Measurements from ENCODE around the gene ATP11B. TPM values are rescaled to one million over a fixed set of nuclear protein-coding genes. Genes with fewer than 3 reads are reported as not detected.

Gene ATP11B
- total RNA-seq, 1 donor, result 79.9 TPM

DNA sequence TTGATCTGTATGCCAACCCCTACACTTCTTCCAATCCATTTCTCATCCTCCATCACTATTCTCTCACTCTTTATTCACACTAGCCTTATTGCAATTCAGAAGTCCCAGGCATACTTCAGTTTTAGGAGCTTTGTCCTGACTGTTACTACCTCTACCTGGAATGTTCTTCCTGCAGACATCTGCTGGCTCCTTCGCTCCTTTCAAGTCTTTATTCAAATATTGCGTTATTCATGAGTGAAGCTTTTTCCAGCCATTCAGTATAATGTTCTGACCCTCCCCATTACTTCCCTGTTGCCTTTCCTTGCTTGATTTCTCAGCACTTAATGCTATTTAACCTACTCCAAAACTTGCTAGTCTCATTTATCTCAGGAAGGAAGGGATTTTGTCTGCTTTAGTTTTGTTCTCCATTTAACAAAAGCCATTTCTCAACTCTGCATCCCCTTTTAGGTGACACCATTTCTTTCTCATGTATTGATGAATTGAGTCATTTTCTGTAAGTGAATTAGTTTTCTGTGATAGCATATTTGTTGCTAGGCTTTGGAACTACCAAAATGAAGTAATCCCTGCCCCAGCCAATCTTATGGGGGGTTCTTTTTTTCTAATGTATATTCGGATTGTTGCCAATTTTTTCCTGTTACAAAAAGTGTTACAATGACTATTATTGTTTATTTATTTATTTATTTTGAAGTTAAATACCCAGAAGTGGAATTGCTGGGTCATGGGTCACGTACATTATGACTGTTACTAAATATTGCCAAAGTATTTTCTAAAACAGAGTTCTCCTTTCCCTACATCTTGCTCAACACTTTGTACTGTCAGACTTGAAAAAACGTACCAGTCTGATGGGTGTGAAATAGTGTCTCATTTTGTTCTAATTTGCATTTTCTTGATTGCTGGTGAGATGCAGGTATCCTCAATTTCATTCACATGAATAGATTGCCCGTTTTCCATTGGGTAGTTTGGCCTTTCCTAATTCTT is 9.4 kb downstream of the ATP11B start:
- TF ChIP-seq, protein P1, sequence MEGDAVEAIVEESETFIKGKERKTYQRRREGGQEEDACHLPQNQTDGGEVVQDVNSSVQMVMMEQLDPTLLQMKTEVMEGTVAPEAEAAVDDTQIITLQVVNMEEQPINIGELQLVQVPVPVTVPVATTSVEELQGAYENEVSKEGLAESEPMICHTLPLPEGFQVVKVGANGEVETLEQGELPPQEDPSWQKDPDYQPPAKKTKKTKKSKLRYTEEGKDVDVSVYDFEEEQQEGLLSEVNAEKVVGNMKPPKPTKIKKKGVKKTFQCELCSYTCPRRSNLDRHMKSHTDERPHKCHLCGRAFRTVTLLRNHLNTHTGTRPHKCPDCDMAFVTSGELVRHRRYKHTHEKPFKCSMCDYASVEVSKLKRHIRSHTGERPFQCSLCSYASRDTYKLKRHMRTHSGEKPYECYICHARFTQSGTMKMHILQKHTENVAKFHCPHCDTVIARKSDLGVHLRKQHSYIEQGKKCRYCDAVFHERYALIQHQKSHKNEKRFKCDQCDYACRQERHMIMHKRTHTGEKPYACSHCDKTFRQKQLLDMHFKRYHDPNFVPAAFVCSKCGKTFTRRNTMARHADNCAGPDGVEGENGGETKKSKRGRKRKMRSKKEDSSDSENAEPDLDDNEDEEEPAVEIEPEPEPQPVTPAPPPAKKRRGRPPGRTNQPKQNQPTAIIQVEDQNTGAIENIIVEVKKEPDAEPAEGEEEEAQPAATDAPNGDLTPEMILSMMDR (IDR thresholded peaks at IDR 0.05; ENCODE audit: insufficient read depth, low read depth, low read length), result no peak
- no peak overlapping the region for H3K4me3 ChIP-seq (ENCODE audit: low read depth, low read length)
- DNase-seq (ENCODE audit: low read depth), result no peak

DNA sequence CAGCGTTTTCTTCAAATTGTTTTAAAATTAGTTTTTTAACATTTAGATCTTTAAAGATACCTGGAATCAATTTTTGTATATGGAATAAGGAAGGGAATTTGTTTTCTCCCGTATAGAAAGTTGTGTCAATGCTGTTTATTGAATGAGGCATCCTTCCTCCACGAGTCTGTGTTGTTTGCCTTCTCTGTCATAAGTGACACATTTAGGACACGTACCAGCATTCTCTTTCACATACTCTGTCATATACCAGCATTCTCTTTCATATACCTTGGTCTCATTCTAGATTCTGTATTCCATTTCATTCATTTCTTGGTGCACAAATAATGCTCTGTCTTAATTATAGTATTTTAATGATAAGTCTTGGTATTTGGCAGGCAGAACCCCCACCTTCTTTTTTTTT is 10.3 kb downstream of the ATP11B start:
- no peak for DNase-seq (ENCODE audit: low read depth)
- TF ChIP-seq, protein P1 (IDR thresholded peaks at IDR 0.05; ENCODE audit: insufficient read depth, low read depth, low read length), result no peak
- no peak overlapping the region for H3K4me3 ChIP-seq (ENCODE audit: low read depth, low read length)

DNA sequence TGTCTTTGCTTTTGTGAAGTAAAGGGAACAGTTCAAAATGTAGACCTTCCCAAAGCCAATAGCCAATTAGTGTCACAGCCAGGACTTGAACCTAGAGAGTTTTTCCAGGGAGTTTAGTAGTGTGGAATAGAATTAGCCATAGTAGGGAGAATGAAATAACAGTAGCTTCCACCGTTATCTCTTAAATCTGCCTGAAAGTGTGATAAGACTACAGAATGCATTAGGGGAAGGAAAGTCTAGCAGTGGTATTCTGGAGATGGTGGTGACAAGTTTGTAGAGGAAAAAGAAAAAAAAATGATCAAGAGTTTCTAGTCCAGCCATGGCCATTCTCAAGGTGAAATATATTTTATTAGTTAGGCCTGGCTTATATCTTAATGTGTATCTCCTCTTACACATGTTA is 13.8 kb downstream of the ATP11B start:
- TF ChIP-seq, protein P1 (IDR thresholded peaks at IDR 0.05; ENCODE audit: insufficient read depth, low read depth, low read length), result no peak
- H3K4me3 ChIP-seq (ENCODE audit: low read depth, low read length), result no peak overlapping the region
- DNase-seq (ENCODE audit: low read depth), result no peak

DNA sequence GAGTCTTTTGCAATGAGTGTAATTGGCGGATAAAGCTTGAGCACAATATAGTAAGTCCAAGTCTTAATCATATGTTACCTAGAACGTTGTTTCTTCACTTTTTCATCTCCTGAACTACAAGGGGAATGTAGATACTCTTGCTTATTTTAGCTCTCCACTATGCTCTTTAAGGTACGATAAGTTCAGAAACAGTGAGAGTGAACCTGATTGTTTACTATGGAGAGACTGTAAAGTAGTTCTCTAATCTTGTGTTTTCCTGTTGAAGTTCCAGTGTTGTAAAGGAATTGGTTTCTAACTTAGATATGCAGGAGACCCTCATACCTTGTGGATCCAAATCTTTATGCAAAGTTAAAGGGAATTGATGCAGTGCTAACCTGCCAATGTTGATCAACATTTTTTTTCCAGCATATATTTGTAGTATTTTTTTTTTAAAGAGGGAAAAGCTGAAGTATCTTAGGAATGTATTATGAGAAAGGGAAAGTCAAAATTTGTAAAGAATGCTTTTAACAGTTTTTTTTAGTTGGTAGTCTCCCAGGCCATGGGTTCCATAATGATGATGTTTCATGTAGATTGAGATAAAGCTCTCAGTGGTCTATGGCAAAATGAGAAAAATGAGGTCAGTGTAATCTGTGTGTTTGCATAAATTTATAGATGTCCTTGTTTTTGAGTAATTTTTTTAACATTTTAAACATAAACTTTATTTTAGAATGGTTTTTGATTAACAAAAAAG is 14.9 kb downstream of the ATP11B start:
- no peak overlapping the region for H3K4me3 ChIP-seq (ENCODE audit: low read depth, low read length)
- TF ChIP-seq, protein P1 (IDR thresholded peaks at IDR 0.05; ENCODE audit: insufficient read depth, low read depth, low read length), result no peak
- no peak for DNase-seq (ENCODE audit: low read depth)

DNA sequence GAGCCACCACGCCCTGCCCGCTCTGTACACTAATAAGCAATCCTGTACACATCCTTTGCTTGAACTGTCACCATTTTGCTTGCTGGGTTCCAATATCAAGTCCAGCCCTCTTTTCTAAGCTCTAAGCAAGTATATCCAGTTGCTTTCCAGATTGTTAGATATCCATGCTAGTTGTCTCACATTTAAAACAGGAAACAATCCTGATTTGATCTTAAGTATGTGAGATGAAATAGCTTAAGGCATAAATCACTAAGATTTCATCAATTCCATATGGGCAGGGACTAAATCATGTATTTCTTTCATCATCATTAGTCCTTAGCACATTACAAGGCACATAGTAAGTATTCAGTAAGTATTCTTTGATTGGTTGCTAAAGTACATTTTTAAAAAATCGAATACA is 16.2 kb downstream of the ATP11B start:
- TF ChIP-seq, protein P1 (IDR thresholded peaks at IDR 0.05; ENCODE audit: insufficient read depth, low read depth, low read length), result no peak
- no peak overlapping the region for H3K4me3 ChIP-seq (ENCODE audit: low read depth, low read length)
- DNase-seq (ENCODE audit: low read depth), result no peak

DNA sequence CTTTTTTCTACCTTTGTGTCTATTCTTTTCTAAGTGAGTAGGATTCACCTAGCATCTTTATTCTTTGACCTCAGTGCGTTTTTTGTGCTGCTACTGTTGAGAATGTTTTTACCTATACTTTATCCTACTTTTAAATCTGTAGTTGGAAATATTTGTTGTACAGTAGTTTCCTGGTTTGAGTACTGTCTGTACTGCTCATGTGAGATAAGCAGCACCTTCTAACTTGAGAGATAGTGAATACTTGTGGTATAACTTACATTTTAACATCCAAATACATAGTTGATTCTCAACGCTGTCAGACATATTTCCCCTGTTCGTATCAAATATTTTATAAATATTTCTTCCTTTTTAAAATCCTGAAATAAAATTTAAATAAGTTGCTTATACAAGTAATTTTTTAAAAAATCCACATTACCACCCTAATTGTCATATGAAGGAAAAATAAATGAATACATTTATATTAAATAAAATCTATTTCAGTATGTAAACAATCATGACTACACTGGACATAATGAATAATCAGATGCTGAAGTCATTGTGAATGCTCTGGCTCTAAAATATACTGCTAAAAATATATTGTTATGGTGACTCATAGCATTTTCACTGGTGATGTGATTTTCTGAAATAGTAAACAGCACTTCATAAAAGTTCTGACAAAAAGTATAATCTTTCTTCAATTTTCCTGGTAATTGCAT is 17.4 kb downstream of the ATP11B start:
- no peak overlapping the region for H3K4me3 ChIP-seq (ENCODE audit: low read depth, low read length)
- TF ChIP-seq, protein P1 (IDR thresholded peaks at IDR 0.05; ENCODE audit: insufficient read depth, low read depth, low read length), result no peak
- no peak for DNase-seq (ENCODE audit: low read depth)
